Parathyroid adenoma (tissue), 2 donors: Measurements from ENCODE around the gene RPS6KA6.

ENCODE experiments used
- H2AFZ ChIP-seq: fragments of 300-600 bp; sonication (generic); one replicate; pipeline ENCODE4 v1.7.0; 2017; ENCODE audit warnings: antibody characterized with exemption, mild to moderate bottlenecking
- H3K27ac ChIP-seq: fragments of 300-600 bp; sonication (generic); one replicate; pipeline ENCODE4 v1.7.0; 2017
- H3K27me3 ChIP-seq: fragments of 300-600 bp; sonication (generic); one replicate; pipeline ENCODE4 v1.7.0; 2017; ENCODE audit warnings: low read length; ENCODE audit not compliant: control insufficient read depth, insufficient read depth
- H3K36me3 ChIP-seq: fragments of 300-600 bp; sonication (generic); one replicate; pipeline ENCODE4 v1.7.0; 2017; ENCODE audit warnings: low read length; ENCODE audit not compliant: control insufficient read depth, insufficient read depth
- H3K4me1 ChIP-seq: fragments of 300-600 bp; sonication (generic); one replicate; pipeline ENCODE4 v1.7.0; 2017; ENCODE audit warnings: control low read depth
- H3K4me2 ChIP-seq: fragments of 300-600 bp; sonication (generic); one replicate; pipeline ENCODE4 v1.7.0; 2017; ENCODE audit warnings: low read length
- H3K4me3 ChIP-seq: fragments of 300-600 bp; sonication (generic); one replicate; pipeline ENCODE4 v1.7.0; 2017; ENCODE audit warnings: low read depth, low read length
- H3K79me2 ChIP-seq: fragments of 300-600 bp; sonication (generic); one replicate; pipeline ENCODE4 v1.7.0; 2017; ENCODE audit warnings: control low read depth
- H3K9ac ChIP-seq: fragments of 300-600 bp; sonication (generic); one replicate; pipeline ENCODE4 v1.7.0; 2017; ENCODE audit warnings: mild to moderate bottlenecking
- H3K9me3 ChIP-seq: fragments of 300-600 bp; sonication (generic); one replicate; pipeline ENCODE4 v1.7.0; 2017; ENCODE audit warnings: low read length; ENCODE audit not compliant: control insufficient read depth
- CTCF ChIP-seq: fragments of 300-600 bp; sonication (generic); IDR thresholded peaks from one replicate; pipeline ENCODE4 v1.7.0; 2017; ENCODE audit warnings: antibody characterized with exemption, mild to moderate bottlenecking
- donor health status: primary hyperparathyroidism.

RPS6KA6 gene

DNA sequence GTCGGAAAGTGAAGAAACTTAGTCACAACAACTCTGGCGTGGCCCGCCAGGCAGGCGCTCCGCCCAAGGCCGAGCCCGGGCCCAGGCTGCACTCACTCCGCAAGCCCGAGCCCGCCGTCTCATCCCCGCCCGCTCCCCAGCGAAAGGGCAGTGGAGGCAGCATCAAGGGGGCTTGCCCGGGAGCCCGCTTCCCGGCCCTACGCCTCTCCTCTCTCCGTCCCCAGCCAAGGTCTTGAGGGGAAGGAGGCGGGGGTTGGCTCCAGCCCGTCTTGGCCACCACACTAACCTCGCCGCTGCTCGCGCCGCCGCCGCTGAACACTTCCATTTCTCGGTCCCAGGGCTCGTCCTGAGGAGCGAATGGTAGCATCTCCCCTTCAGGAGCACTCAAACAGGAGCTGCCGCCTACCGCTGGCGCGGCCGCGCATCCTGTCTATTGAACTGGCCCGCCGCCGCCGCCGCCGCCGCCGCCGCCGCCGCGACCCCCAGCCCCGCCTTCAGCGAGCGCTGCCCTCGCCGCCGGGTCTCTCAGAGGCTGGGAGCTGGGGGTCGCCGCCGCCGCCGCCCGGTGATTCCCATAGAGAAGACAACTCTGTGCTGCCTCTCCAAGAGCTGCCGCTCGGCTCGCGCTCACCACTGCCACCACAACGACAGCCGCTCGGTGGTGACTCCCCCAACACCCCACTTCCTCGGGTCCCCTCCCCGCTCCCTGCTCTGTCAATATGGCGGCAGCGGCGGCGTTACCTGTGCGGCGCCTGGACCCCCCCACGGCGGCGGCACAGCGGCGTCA lies at the start of gene RPS6KA6:
Gene RPS6KA6, minus strand, starts transcription at position 667 of the 787 bp plus-strand sequence. Its CDS starts 300 bp downstream, at position 367.
- peak within 1 kb of the TSS; percentile 52 for H3K4me3 ChIP-seq
- H3K4me2 ChIP-seq: peak within 1 kb of the TSS; percentile 70
- peak within 1 kb of the TSS; percentile 59 for H3K27ac ChIP-seq
- no peaks in the 10 kb centered on the region for H3K36me3 ChIP-seq
- H3K79me2 ChIP-seq: peaks cover 2% of the 10 kb centered on the region
- peak within 1 kb of the TSS; percentile 79 for H2AFZ ChIP-seq
- no peak for TF ChIP-seq CTCF
- H3K9ac ChIP-seq: no peak within 1 kb of the TSS
- H3K27me3 ChIP-seq: no peaks in the 10 kb centered on the region
- no peaks in the 10 kb centered on the region for H3K4me1 ChIP-seq
- H3K9me3 ChIP-seq: no peaks in the 10 kb centered on the region

DNA sequence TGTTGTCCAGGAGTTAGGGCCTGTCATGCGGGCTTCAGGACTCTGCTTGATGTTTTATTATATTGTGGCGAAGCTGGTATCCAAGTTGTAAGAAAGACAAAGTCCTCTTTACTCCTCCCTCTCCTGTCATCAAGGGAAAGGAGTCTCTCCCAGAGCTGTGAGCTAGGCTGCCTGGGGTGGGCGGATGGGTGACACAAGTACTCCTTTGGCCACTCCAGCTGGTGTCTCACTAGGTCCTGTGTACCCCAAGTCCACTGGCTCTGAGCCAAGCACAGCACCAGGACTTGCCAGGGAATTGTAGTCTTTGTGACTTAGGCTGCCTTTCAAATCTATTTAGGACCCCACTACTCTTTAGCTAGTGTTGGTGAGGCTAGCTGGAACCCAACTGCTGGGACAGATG lies 36.7 kb upstream of the RPS6KA6 start:
- no peaks in the 10 kb centered on the region for H3K36me3 ChIP-seq
- H3K79me2 ChIP-seq: no peaks in the 10 kb centered on the region
- H3K27ac ChIP-seq: no peak overlapping the region
- H3K27me3 ChIP-seq: no peaks in the 10 kb centered on the region
- no peaks in the 10 kb centered on the region for H3K9me3 ChIP-seq
- H3K4me2 ChIP-seq: no peak overlapping the region
- no peak overlapping the region for H2AFZ ChIP-seq
- no peak for TF ChIP-seq CTCF
- H3K4me1 ChIP-seq: no peaks in the 10 kb centered on the region
- no peak overlapping the region for H3K4me3 ChIP-seq
- H3K9ac ChIP-seq: no peak overlapping the region

GRCh38 chrX:84223261-84223660 lies 35.3 kb upstream of the RPS6KA6 start:
- TF ChIP-seq CTCF: no peak
- no peaks in the 10 kb centered on the region for H3K9me3 ChIP-seq
- H3K79me2 ChIP-seq: no peaks in the 10 kb centered on the region
- no peak overlapping the region for H3K4me2 ChIP-seq
- H3K27ac ChIP-seq: no peak overlapping the region
- H3K36me3 ChIP-seq: no peaks in the 10 kb centered on the region
- H2AFZ ChIP-seq: no peak overlapping the region
- no peak overlapping the region for H3K9ac ChIP-seq
- no peak overlapping the region for H3K4me3 ChIP-seq
- no peaks in the 10 kb centered on the region for H3K27me3 ChIP-seq
- no peaks in the 10 kb centered on the region for H3K4me1 ChIP-seq

GRCh38 chrX:84221181-84221580 lies 33.2 kb upstream of the RPS6KA6 start:
- TF ChIP-seq CTCF: no peak
- no peak overlapping the region for H3K27ac ChIP-seq
- H3K4me3 ChIP-seq: no peak overlapping the region
- H3K4me1 ChIP-seq: no peaks in the 10 kb centered on the region
- H3K27me3 ChIP-seq: no peaks in the 10 kb centered on the region
- H3K9me3 ChIP-seq: no peaks in the 10 kb centered on the region
- no peaks in the 10 kb centered on the region for H3K36me3 ChIP-seq
- no peak overlapping the region for H3K4me2 ChIP-seq
- H3K79me2 ChIP-seq: no peaks in the 10 kb centered on the region
- H3K9ac ChIP-seq: no peak overlapping the region
- H2AFZ ChIP-seq: no peak overlapping the region

DNA sequence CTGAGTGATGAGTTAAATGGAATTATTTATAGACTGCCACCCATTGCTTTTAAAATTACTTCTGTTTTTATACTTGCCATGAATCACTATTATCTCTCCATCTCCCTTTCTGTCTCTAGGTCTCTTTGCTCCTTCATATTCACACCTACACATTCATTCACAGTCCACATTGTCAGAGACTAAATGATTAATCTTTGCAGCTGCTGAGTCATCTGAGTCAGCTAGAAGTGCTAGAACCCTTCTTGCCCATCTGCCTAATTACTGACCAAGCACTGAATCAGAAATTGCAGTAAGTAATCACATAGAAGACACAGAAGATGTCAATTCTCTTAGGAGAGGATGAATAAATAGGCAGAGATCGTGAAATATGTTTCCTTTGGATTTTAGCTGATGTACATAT lies 31.6 kb upstream of the RPS6KA6 start:
- no peak for TF ChIP-seq CTCF
- H3K4me3 ChIP-seq: no peak overlapping the region
- no peak overlapping the region for H2AFZ ChIP-seq
- H3K27ac ChIP-seq: no peak overlapping the region
- no peaks in the 10 kb centered on the region for H3K27me3 ChIP-seq
- H3K9ac ChIP-seq: no peak overlapping the region
- H3K4me2 ChIP-seq: no peak overlapping the region
- no peaks in the 10 kb centered on the region for H3K79me2 ChIP-seq
- no peaks in the 10 kb centered on the region for H3K4me1 ChIP-seq
- H3K9me3 ChIP-seq: no peaks in the 10 kb centered on the region
- no peaks in the 10 kb centered on the region for H3K36me3 ChIP-seq
